ENCODE measurements around the gene RGS7. TPM values are rescaled to one million over a fixed set of nuclear protein-coding genes. Genes with fewer than 3 reads are reported as not detected.

RGS7 gene
- polyA plus RNA-seq, 1 donor from 2014 or later, result 24.2 TPM

DNA sequence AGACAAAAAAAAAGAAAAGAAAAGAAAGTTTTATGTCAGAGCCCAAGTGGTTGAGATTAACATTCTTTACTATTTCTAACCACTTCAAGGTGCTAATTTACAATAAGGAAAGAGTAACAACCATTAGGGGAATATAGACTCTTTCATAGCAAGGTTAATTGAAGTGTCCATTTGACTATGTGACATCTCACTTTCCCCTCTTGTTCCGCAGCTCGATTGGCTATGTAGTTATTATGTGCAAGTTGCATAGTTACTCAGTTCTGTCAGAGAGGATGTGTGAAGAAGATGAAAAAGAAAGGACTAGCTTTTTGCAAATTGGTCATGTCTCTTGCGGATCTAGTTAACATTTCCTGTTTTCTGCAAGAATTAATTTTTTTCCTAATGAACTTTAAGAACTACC is 273.7 kb downstream of the RGS7 start:
- Histone ChIP-seq H3K9me3 (ENCODE audit: low read length) (no peaks in the 10 kb centered on the region), H3K27ac (ENCODE audit: low read length) (no peak overlapping the region), H3K4me2 (ENCODE audit: low read length) (no peak overlapping the region), H3K4me3 (ENCODE audit: low read length) (no peak overlapping the region), H4K20me1 (ENCODE audit: insufficient read depth) (no peaks in the 10 kb centered on the region), H3F3A (ENCODE audit: insufficient read depth, low read length, poor library complexity, severe bottlenecking) (no peaks in the 10 kb centered on the region), H3K36me3 (ENCODE audit: insufficient read depth, low read length) (no peaks in the 10 kb centered on the region), H3K27me3 (ENCODE audit: insufficient read depth, low read depth, low read length) (no peaks in the 10 kb centered on the region), H3K9ac (ENCODE audit: low read length) (no peak overlapping the region), H2AFZ (ENCODE audit: low read depth, low read length) (no peak overlapping the region), H3K79me2 (replicated peaks; ENCODE audit: insufficient read depth, low read length) (no peaks in the 10 kb centered on the region), H3K9me2 (ENCODE audit: insufficient read depth, low read length) (no peaks in the 10 kb centered on the region)
- no peak for TF ChIP-seq MXI1 (conservative IDR thresholded peaks at IDR 0.05; ENCODE audit: poor library complexity, severe bottlenecking)
- TF ChIP-seq TAF1 (IDR thresholded peaks at IDR 0.05; ENCODE audit: low read depth), result no peak
- no peak for TF ChIP-seq SMC3 (conservative IDR thresholded peaks at IDR 0.05; ENCODE audit: poor library complexity)
- TF ChIP-seq POLR2AphosphoS5 (IDR thresholded peaks at IDR 0.05), result no peak
- no peak for TF ChIP-seq CTCF (IDR thresholded peaks at IDR 0.05; ENCODE audit: poor library complexity, severe bottlenecking)

DNA sequence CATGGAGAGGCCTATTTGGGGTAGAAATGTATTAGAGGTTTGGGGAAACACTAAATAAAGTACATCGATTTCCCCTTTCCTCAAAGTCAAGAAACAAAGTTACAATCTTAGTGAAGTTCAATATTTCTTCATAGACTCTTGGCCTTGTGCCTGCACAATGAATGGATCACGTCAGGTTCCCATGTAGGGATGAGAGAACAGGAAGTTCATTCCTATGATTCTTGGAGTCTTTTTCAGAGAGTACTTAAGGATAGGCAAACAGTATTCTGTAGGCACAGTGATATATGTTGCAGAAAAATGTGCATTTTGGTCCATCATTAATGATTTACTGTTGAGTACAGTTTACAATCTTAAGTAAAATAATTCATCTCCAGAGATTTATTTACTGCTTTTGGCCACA is 275.5 kb downstream of the RGS7 start:
- no peak for TF ChIP-seq EP300 (conservative IDR thresholded peaks at IDR 0.05; ENCODE audit: poor library complexity, severe bottlenecking)
- no peak for TF ChIP-seq REST (IDR thresholded peaks at IDR 0.05; ENCODE audit: borderline replicate concordance)
- no peak for TF ChIP-seq EZH2 (IDR thresholded peaks at IDR 0.05; ENCODE audit: borderline replicate concordance, insufficient read depth, low read length, poor library complexity, severe bottlenecking)
- TF ChIP-seq POLR2AphosphoS5 (IDR thresholded peaks at IDR 0.05), result no peak
- H3K36me3 ChIP-seq (ENCODE audit: insufficient read depth, low read length), result no peaks in the 10 kb centered on the region
- H3K9me2 ChIP-seq (ENCODE audit: insufficient read depth, low read length), result no peaks in the 10 kb centered on the region
- H2AFZ ChIP-seq (ENCODE audit: low read depth, low read length), result no peak overlapping the region
- no peak overlapping the region for H3K9ac ChIP-seq (ENCODE audit: low read length)
- no peaks in the 10 kb centered on the region for H3K79me2 ChIP-seq (replicated peaks; ENCODE audit: insufficient read depth, low read length)
- no peaks in the 10 kb centered on the region for H3F3A ChIP-seq (ENCODE audit: insufficient read depth, low read length, poor library complexity, severe bottlenecking)
- H3K4me3 ChIP-seq (ENCODE audit: low read length), result no peak overlapping the region
- H4K20me1 ChIP-seq (ENCODE audit: insufficient read depth), result no peaks in the 10 kb centered on the region
- no peak overlapping the region for H3K4me2 ChIP-seq (ENCODE audit: low read length)
- H3K9me3 ChIP-seq (ENCODE audit: low read length), result no peaks in the 10 kb centered on the region
- H3K27ac ChIP-seq (ENCODE audit: low read length), result no peak overlapping the region
- H3K27me3 ChIP-seq (ENCODE audit: insufficient read depth, low read depth, low read length), result no peaks in the 10 kb centered on the region

GRCh38 chr1:241079459-241079858 is 277.5 kb downstream of the RGS7 start:
- Histone ChIP-seq H3K27me3 (ENCODE audit: insufficient read depth, low read depth, low read length) (no peaks in the 10 kb centered on the region), H4K20me1 (ENCODE audit: insufficient read depth) (no peaks in the 10 kb centered on the region), H3K4me3 (ENCODE audit: low read length) (peak overlapping the region; percentile 46), H3F3A (ENCODE audit: insufficient read depth, low read length, poor library complexity, severe bottlenecking) (no peaks in the 10 kb centered on the region), H3K36me3 (ENCODE audit: insufficient read depth, low read length) (no peaks in the 10 kb centered on the region), H3K27ac (ENCODE audit: low read length) (peak overlapping the region; percentile 75), H3K4me2 (ENCODE audit: low read length) (peak overlapping the region; percentile 29), H3K79me2 (replicated peaks; ENCODE audit: insufficient read depth, low read length) (no peaks in the 10 kb centered on the region), H3K9me2 (ENCODE audit: insufficient read depth, low read length) (no peaks in the 10 kb centered on the region), H3K9ac (ENCODE audit: low read length) (peak overlapping the region; percentile 42), H2AFZ (ENCODE audit: low read depth, low read length) (no peak overlapping the region), H3K9me3 (ENCODE audit: low read length) (no peaks in the 10 kb centered on the region)
- no peak for TF ChIP-seq CTCF (IDR thresholded peaks at IDR 0.05; ENCODE audit: poor library complexity, severe bottlenecking)
- peak; percentile 9 for TF ChIP-seq EP300 (conservative IDR thresholded peaks at IDR 0.05; ENCODE audit: poor library complexity, severe bottlenecking)
